Heart right ventricle (tissue), 16 donors: ENCODE measurements around the gene SESN1. TPM values are rescaled to one million over a fixed set of nuclear protein-coding genes. Genes with fewer than 3 reads are reported as not detected.

Source experiments
- ATAC-seq, 8 donors: fragments of 200-7000 bp; cut with Tn5 transposase; one replicate each; pipeline ENCODE4 v1.9.1; 2020; ENCODE audit warnings: mild to moderate bottlenecking in 8 of 8, moderate library complexity in 8 of 8, moderate number of reproducible peaks in 1 of 8
- DNase-seq, 2 donors: peaks; one replicate each; pipeline ENCODE4 v3.0.0-alpha.2; 2020
- H3K27ac ChIP-seq, 10 donors: fragments of 200-600 bp; sonication (generic) in 2 of 10; one replicate each; pipeline versions ENCODE4 v1.5.0 to v1.8.0; 2020 to 2022; ENCODE audit warnings: mild to moderate bottlenecking in 3 of 10
- H3K27me3 ChIP-seq, 7 donors: fragments of 200-600 bp; one replicate each; pipeline ENCODE4 v1.8.0; 2021 to 2022; ENCODE audit warnings: mild to moderate bottlenecking in 2 of 7
- H3K36me3 ChIP-seq, 9 donors: fragments of 200-600 bp; sonication (generic) in 1 of 9; one replicate each; pipeline versions ENCODE4 v1.5.0 to v1.8.0; 2020 to 2022; ENCODE audit warnings: mild to moderate bottlenecking in 2 of 9
- H3K4me1 ChIP-seq, 9 donors: fragments of 200-600 bp; sonication (generic) in 1 of 9; one replicate each; pipeline versions ENCODE4 v1.5.0 to v1.8.0; 2020 to 2022; ENCODE audit warnings: mild to moderate bottlenecking in 4 of 9
- H3K4me3 ChIP-seq, 10 donors: fragments of 200-600 bp; sonication (generic) in 2 of 10; one replicate each; pipeline versions ENCODE4 v1.5.0 to v1.8.0; 2020 to 2022; ENCODE audit warnings: mild to moderate bottlenecking in 7 of 10, moderate library complexity in 2 of 10
- H3K9me3 ChIP-seq, 11 donors: fragments of 200-600 bp in 10 of 11; sonication (generic) in 2 of 11; one replicate each; pipeline versions ENCODE4 v1.5.0 to v1.8.0; 2013 to 2022; ENCODE audit warnings: mild to moderate bottlenecking in 2 of 11, control low read depth in 1 of 11, moderate library complexity in 1 of 11
- CTCF ChIP-seq, 9 donors: fragments of 200-600 bp; sonication (generic) in 2 of 9; IDR thresholded peaks; one replicate each; pipeline versions ENCODE4 v1.5.0 to v1.8.0; 2021 to 2022; ENCODE audit warnings: antibody characterized with exemption in 9 of 9, mild to moderate bottlenecking in 5 of 9, moderate library complexity in 1 of 9
- WGBS, 2 donors: extraction: QIAGEN DNeasy Blood & Tissue Kit; methylation state at CpG; one replicate each; pipeline ENCODE4 v1.1.7; 2013; ENCODE audit warnings: inconsistent platforms in 1 of 2; 5-methylcytosine and 5-hydroxymethylcytosine counted together
- intact Hi-C, 10 donors: fragments of 100-400 bp; cut with DNase I; formaldehyde crosslinking; loops; one replicate each; pipeline versions ENCODE4 v1.11.1 to v1.14.2; 2022
- polyA plus RNA-seq, 2 donors: library from polyadenylated mRNA; stranded (reverse); fragments of 200-250 nt; gene quantifications; one replicate each; pipeline ENCODE4 v1.2.3, GENCODE V29; 2013
- total RNA-seq, 10 donors: library from RNA; stranded (reverse); fragmentation: NEBNext Ultra II Directional in 3 of 10; extraction: Animal tissue kit (Norgen Biotek cat#: 25700) in 3 of 10; gene quantifications; one replicate each; pipeline versions ENCODE4 v1.2.1 to v1.2.4, GENCODE V29; 2021 to 2023
- donor health status: Arrhythmogenic right ventricular cardiomyopathy.
- donor health status: ischemic (EF 13 %, LVEDD 7.1; RV severe dilation, severe dysfunction).
- donor health status: healthy with polysubstance abuse.
- donor health status: DM: no; HTN: yes; CAD: no.
- donor health status: DM: no; HTN: no; CAD: no.
- donor health status: ischemic (EF 25% LVEDD 6.9; RV normal size, moderate dysfunction).
- donor health status: ischemic (EF 25% LVEDD 5.7; RV mildly dilated, moderate dysfunction).
- donor health status: healthy.
- donor health status: DM: yes; HTN: yes; CAD: no.
- donor health status: Ischemic cardiomyopathy.
- donor health status: ischemic (EF 35%, LVEDD 5.7; RV mildly dilated, moderate dysfunction).
- donor health status: nonischemic (EF 11% LVEDD 7.7; RV severe dilation, severe dysfunction).
- donor health status: DM: yes; HTN: yes; CAD: no.
- donor health status: PGD.
- donor health status: ischemic (EF 29% LVEDD 5.4; RV normal size, mild dysfunction).
- donor health status: nonischemic (EF 23%, LVEDD 6.1; RV moderate dilation, normal function).

Gene SESN1
- total and polyA plus RNA-seq, 12 donors, result 16.2 to 62.8 (median 37.7) TPM

- Histone ChIP-seq H3K36me3 (no peaks in the 10 kb centered on the region), H3K27ac (no peak overlapping the region), H3K9me3 (no peaks in the 10 kb centered on the region), H3K4me1 (peaks cover 0 to 34% (median 0%) of the 10 kb centered on the region in 9 donors), H3K27me3 (no peaks in the 10 kb centered on the region), H3K4me3 (no peak overlapping the region)
- ATAC-seq (no peak), DNase-seq (no peak)
- 88% methylated on average over 15 of the region's 15 CpGs for WGBS, 2 donors
- intact Hi-C loops, result no loop called here
- TF ChIP-seq CTCF (IDR thresholded peaks at IDR 0.05), result no peak
Observed at GRCh38 chr6:108955329-108955949, 139.2 kb downstream of the SESN1 start.

- DNase-seq (no peak), ATAC-seq (no peak)
- no peaks in the 10 kb centered on the region for H3K36me3 ChIP-seq
- H3K27me3 ChIP-seq, result no peaks in the 10 kb centered on the region
- intact Hi-C loops, result no loop called here
- peaks cover 3 to 23% (median 5%) of the 10 kb centered on the region in 9 donors for H3K4me1 ChIP-seq
- H3K9me3 ChIP-seq, result no peaks in the 10 kb centered on the region
- no peak for TF ChIP-seq CTCF (IDR thresholded peaks at IDR 0.05)
- no peak overlapping the region for H3K27ac ChIP-seq
- H3K4me3 ChIP-seq, result no peak overlapping the region
Observed at GRCh38 chr6:108953681-108954080, 141.0 kb downstream of the SESN1 start.

GRCh38 chr6:108952776-108953486 is 141.7 kb downstream of the SESN1 start:
- Histone ChIP-seq H3K36me3 (no peaks in the 10 kb centered on the region), H3K9me3 (no peaks in the 10 kb centered on the region), H3K27me3 (no peaks in the 10 kb centered on the region), H3K4me3 (peak overlapping the region in 1 of 10 donors; percentile 13), H3K27ac (peak overlapping the region in 6 of 10 donors; percentile 14 to 48 (median 32)), H3K4me1 (peaks cover 10 to 31% (median 13%) of the 10 kb centered on the region in 9 donors)
- intact Hi-C loops, result no loop called here
- no peak for ATAC-seq
- WGBS, 2 donors, result 75 to 81% methylated on average over 27 of the region's 27 CpGs
- DNase-seq, result no peak
- no peak for TF ChIP-seq CTCF (IDR thresholded peaks at IDR 0.05)

GRCh38 chr6:108951351-108951953 is 143.2 kb downstream of the SESN1 start:
- Histone ChIP-seq H3K4me1 (peaks cover 17 to 46% (median 27%) of the 10 kb centered on the region in 9 donors), H3K27ac (peak overlapping the region in 1 of 10 donors; percentile 42), H3K4me3 (no peak overlapping the region), H3K27me3 (no peaks in the 10 kb centered on the region), H3K36me3 (no peaks in the 10 kb centered on the region), H3K9me3 (no peaks in the 10 kb centered on the region)
- intact Hi-C loops, result loop anchor here in 1 of 10 donors (2.0 kb wide), 1 partner anchor 51 kb away; no protein-coding TSS in a partner anchor
- WGBS, 2 donors, result 80 to 84% methylated on average over 16 of the region's 16 CpGs
- DNase-seq (no peak), ATAC-seq (no peak)
- no peak for TF ChIP-seq CTCF (IDR thresholded peaks at IDR 0.05)
